HCT116 (cell line): ENCODE data around the gene AFDN.

ENCODE experiments used
- EZH2 ChIP-seq: fragments of 200-600 bp; sonication (generic); IDR thresholded peaks from 2 replicates; pipeline ENCODE4 v1.6.1; 2017; ENCODE audit warnings: antibody characterized with exemption, mixed run types
- EZH2phosphoT487 ChIP-seq: fragments of 200-600 bp; IDR thresholded peaks from 2 replicates; pipeline ENCODE4 v1.6.1; 2018; ENCODE audit warnings: antibody characterized with exemption, borderline replicate concordance
- POLR2A ChIP-seq: IDR thresholded peaks from 2 replicates; pipeline ENCODE4 v1.7.0; 2011; ENCODE audit warnings: borderline replicate concordance; ENCODE audit not compliant: insufficient read depth, insufficient read length; ENCODE audit errors: extremely low read depth
- POLR2AphosphoS5 ChIP-seq: IDR thresholded peaks from 2 replicates; pipeline ENCODE4 v1.6.1; 2011; ENCODE audit warnings: mild to moderate bottlenecking, low read depth, low read length, moderate library complexity
- SIN3A ChIP-seq: IDR thresholded peaks from 2 replicates; pipeline ENCODE4 v1.6.1; 2012; ENCODE audit warnings: low read depth
- SP1 ChIP-seq: IDR thresholded peaks from 2 replicates; pipeline ENCODE4 v1.6.1; 2012; ENCODE audit warnings: low read depth
- SRF ChIP-seq: IDR thresholded peaks from 2 replicates; pipeline ENCODE4 v1.6.1; 2012; ENCODE audit warnings: low read depth
- TCF7L2 ChIP-seq: IDR thresholded peaks from 2 replicates; pipeline ENCODE4 v1.7.0; 2011; ENCODE audit warnings: borderline replicate concordance, inconsistent platforms; ENCODE audit not compliant: insufficient read depth, insufficient read length; ENCODE audit errors: extremely low read depth
- TF ChIP-seq, protein P1 (sequence below): IDR thresholded peaks from 2 replicates; pipeline ENCODE4 v1.6.1; 2012
- TF ChIP-seq, protein P2 (sequence below): IDR thresholded peaks from 2 replicates; pipeline ENCODE4 v1.6.1; 2012; ENCODE audit warnings: low read depth
- TF ChIP-seq, protein P3 (sequence below), 3 experiments: fragments of 200-600 bp in 1 of 3; sonication (generic) in 1 of 3; IDR thresholded peaks in 2 of 3; conservative IDR thresholded peaks in 1 of 3; 2 replicates each; pipeline ENCODE4 v1.5.1; 2012 to 2017; ENCODE audit warnings: low read depth in 2 of 3, low read length in 2 of 3, antibody characterized with exemption in 1 of 3, borderline replicate concordance in 1 of 3, control low read depth in 1 of 3, mild to moderate bottlenecking in 1 of 3, mixed read lengths in 1 of 3, mixed run types in 1 of 3, moderate library complexity in 1 of 3; ENCODE audit not compliant: insufficient read depth in 1 of 3

DNA sequence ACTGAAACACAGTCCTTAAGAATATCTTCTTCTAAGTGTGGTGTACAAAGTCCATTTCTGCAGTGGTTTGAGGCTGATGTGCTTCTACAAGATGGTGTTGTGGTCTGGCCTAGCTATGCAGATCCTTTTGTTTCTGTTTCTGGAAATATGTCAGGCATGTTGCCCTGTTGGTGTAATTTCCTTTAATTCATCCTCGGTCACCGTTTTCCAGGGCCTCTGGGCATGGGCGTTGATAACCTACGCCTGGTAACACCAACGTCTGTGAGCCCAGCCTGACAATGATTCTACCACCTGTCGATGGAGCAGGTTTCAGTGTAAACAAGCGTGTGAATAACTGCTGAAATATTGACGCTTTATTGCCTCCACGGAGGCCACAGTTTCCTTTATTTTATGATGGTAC is 33.3 kb upstream of the AFDN start:
- TF ChIP-seq EZH2 (no peak), TCF7L2 (no peak), POLR2A (no peak), POLR2AphosphoS5 (no peak), EZH2phosphoT487 (no peak), SRF (no peak), SP1 (no peak), SIN3A (no peak)
- TF ChIP-seq, protein P1, sequence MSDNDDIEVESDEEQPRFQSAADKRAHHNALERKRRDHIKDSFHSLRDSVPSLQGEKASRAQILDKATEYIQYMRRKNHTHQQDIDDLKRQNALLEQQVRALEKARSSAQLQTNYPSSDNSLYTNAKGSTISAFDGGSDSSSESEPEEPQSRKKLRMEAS = no peak
- TF ChIP-seq, protein P2, sequence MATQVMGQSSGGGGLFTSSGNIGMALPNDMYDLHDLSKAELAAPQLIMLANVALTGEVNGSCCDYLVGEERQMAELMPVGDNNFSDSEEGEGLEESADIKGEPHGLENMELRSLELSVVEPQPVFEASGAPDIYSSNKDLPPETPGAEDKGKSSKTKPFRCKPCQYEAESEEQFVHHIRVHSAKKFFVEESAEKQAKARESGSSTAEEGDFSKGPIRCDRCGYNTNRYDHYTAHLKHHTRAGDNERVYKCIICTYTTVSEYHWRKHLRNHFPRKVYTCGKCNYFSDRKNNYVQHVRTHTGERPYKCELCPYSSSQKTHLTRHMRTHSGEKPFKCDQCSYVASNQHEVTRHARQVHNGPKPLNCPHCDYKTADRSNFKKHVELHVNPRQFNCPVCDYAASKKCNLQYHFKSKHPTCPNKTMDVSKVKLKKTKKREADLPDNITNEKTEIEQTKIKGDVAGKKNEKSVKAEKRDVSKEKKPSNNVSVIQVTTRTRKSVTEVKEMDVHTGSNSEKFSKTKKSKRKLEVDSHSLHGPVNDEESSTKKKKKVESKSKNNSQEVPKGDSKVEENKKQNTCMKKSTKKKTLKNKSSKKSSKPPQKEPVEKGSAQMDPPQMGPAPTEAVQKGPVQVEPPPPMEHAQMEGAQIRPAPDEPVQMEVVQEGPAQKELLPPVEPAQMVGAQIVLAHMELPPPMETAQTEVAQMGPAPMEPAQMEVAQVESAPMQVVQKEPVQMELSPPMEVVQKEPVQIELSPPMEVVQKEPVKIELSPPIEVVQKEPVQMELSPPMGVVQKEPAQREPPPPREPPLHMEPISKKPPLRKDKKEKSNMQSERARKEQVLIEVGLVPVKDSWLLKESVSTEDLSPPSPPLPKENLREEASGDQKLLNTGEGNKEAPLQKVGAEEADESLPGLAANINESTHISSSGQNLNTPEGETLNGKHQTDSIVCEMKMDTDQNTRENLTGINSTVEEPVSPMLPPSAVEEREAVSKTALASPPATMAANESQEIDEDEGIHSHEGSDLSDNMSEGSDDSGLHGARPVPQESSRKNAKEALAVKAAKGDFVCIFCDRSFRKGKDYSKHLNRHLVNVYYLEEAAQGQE = no peak
- TF ChIP-seq, protein P3, sequence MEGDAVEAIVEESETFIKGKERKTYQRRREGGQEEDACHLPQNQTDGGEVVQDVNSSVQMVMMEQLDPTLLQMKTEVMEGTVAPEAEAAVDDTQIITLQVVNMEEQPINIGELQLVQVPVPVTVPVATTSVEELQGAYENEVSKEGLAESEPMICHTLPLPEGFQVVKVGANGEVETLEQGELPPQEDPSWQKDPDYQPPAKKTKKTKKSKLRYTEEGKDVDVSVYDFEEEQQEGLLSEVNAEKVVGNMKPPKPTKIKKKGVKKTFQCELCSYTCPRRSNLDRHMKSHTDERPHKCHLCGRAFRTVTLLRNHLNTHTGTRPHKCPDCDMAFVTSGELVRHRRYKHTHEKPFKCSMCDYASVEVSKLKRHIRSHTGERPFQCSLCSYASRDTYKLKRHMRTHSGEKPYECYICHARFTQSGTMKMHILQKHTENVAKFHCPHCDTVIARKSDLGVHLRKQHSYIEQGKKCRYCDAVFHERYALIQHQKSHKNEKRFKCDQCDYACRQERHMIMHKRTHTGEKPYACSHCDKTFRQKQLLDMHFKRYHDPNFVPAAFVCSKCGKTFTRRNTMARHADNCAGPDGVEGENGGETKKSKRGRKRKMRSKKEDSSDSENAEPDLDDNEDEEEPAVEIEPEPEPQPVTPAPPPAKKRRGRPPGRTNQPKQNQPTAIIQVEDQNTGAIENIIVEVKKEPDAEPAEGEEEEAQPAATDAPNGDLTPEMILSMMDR (IDR thresholded peaks at IDR 0.05 in 2 of 3, conservative IDR thresholded peaks at IDR 0.05 in 1 of 3; ENCODE audit: borderline replicate concordance in 1 of 3, insufficient read depth in 1 of 3, low read depth in 2 of 3, low read length in 2 of 3) = no peak
